GM21367 (cell line): ENCODE data around the gene CLCN2.

Source experiments
- ATAC-seq: cut with Tn5 transposase; IDR thresholded peaks from one replicate; pipeline ENCODE4 v1.9.1; 2021; ENCODE audit not compliant: unreplicated experiment

CLCN2 gene

GRCh38 chr3:184361532-184361931, at the start of gene CLCN2, which contains the start of gene POLR2H:
CLCN2 (minus strand) TSS chr3:184361605; CDS start chr3:184361479, 126 bp downstream.
POLR2H (plus strand) TSS chr3:184361710; CDS start chr3:184363493, 1,783 bp downstream.
- peak; percentile 38 for ATAC-seq

- ATAC-seq, result no peak
Observed at GRCh38 chr3:184409946-184410500, 48.6 kb upstream of the CLCN2 start.

GRCh38 chr3:184409331-184409926, 48.0 kb upstream of the CLCN2 start:
- ATAC-seq, result no peak

- ATAC-seq, result no peak
Observed at GRCh38 chr3:184405075-184406030, 43.9 kb upstream of the CLCN2 start.

GRCh38 chr3:184399410-184399809, 38.0 kb upstream of the CLCN2 start:
- no peak for ATAC-seq

GRCh38 chr3:184395320-184395660, 33.9 kb upstream of the CLCN2 start:
- ATAC-seq, result no peak

- no peak for ATAC-seq
Observed at GRCh38 chr3:184391266-184391665, 29.9 kb upstream of the CLCN2 start.

GRCh38 chr3:184389935-184390528, 28.6 kb upstream of the CLCN2 start:
- ATAC-seq, result no peak

- no peak for ATAC-seq
Observed at GRCh38 chr3:184389384-184389783, 28.0 kb upstream of the CLCN2 start.

GRCh38 chr3:184388936-184389230, 27.5 kb upstream of the CLCN2 start:
- ATAC-seq, result no peak

GRCh38 chr3:184388164-184388935, 26.9 kb upstream of the CLCN2 start:
- ATAC-seq, result no peak

GRCh38 chr3:184387174-184387714, 25.8 kb upstream of the CLCN2 start:
- ATAC-seq, result no peak

- ATAC-seq, result no peak
Observed at GRCh38 chr3:184386047-184386806, 24.8 kb upstream of the CLCN2 start.

GRCh38 chr3:184384856-184385422, 23.5 kb upstream of the CLCN2 start:
- ATAC-seq, result no peak

- no peak for ATAC-seq
Observed at GRCh38 chr3:184384342-184384741, 22.9 kb upstream of the CLCN2 start.

GRCh38 chr3:184383033-184383740, 21.8 kb upstream of the CLCN2 start:
- no peak for ATAC-seq

- no peak for ATAC-seq
Observed at GRCh38 chr3:184382326-184383032, 21.1 kb upstream of the CLCN2 start.
